PC-9 (cell line): ENCODE data around the gene CTSD.
"Not testable (repeated sequence)": the region's sequence is repeated elsewhere in the genome, so short reads cannot be mapped to it uniquely, and the experiment has no call there.

Source experiments
- CTCF ChIP-seq: fragments of 200-600 bp; sonication (generic); conservative IDR thresholded peaks from 2 replicates; pipeline ENCODE4 v1.6.1; 2017; ENCODE audit warnings: mixed run types, antibody characterized with exemption, mild to moderate bottlenecking, moderate library complexity
- EZH2 ChIP-seq: fragments of 200-600 bp; sonication (generic); IDR thresholded peaks from 2 replicates; pipeline ENCODE4 v1.8.0; 2017; ENCODE audit warnings: antibody characterized with exemption, low read depth

GRCh38 chr11:1803835-1804519 lies 40.2 kb upstream of the CTSD start:
- TF ChIP-seq CTCF, EZH2: not testable (repeated sequence)
